ENCODE data around the gene NXPH3. TPM values are rescaled to one million over a fixed set of nuclear protein-coding genes. Genes with fewer than 3 reads are reported as not detected.

The NXPH3 gene
- total and polyA plus RNA-seq, 9 of the 15 experiments (the other 6 are each of a cell fraction or from before 2014, with no cell fraction given) = 0.04 to 0.27 (median 0.07) TPM; not detected in 2

GRCh38 chr17:49575679-49576087, at the start of gene NXPH3 (continued):
- no peak for TF ChIP-seq POLR2H (tag; IDR thresholded peaks at IDR 0.05; ENCODE audit: low read depth)
- peak; percentile 83 for TF ChIP-seq KLF13 (tag; IDR thresholded peaks at IDR 0.05; ENCODE audit: borderline replicate concordance, low read depth)
- no peak for TF ChIP-seq MBD2 (IDR thresholded peaks at IDR 0.05; ENCODE audit: borderline replicate concordance, low read depth)
- TF ChIP-seq PCBP2 (IDR thresholded peaks at IDR 0.05; ENCODE audit: low read depth, low read length, poor library complexity, severe bottlenecking) = no peak
- peak; percentile 50 for TF ChIP-seq DACH1 (IDR thresholded peaks at IDR 0.05; ENCODE audit: partially characterized antibody)
- TF ChIP-seq ZFP91 (CRISPR knock-in tag; IDR thresholded peaks at IDR 0.05) = no peak
- TF ChIP-seq BCL6 (CRISPR knock-in tag; IDR thresholded peaks at IDR 0.05) = no peak
- TF ChIP-seq HMGXB4 (CRISPR knock-in tag; IDR thresholded peaks at IDR 0.05) = 0 out of 2 replicates have a peak, but pooled peaks have one; percentile 47
- TF ChIP-seq TCFL5 (CRISPR knock-in tag; conservative IDR thresholded peaks at IDR 0.05) = no peak
- peak; percentile 25 for TF ChIP-seq CBFA2T3 (IDR thresholded peaks at IDR 0.05)
- no peak for TF ChIP-seq TAF9B (IDR thresholded peaks at IDR 0.05; ENCODE audit: partially characterized antibody)
- TF ChIP-seq ATF4 (CRISPR knock-in tag; IDR thresholded peaks at IDR 0.05) = no peak
- no peak for TF ChIP-seq HLTF (IDR thresholded peaks at IDR 0.05)
- peak; percentile 80; the same call in 1 of the 2 replicates for TF ChIP-seq TFAP4 (CRISPR knock-in tag; IDR thresholded peaks at IDR 0.05; ENCODE audit: borderline replicate concordance)
- TF ChIP-seq NONO (IDR thresholded peaks at IDR 0.05; ENCODE audit: low read depth in 2 of 2, low read length in 1 of 2) = peak in 1 of 2 experiments; percentile 68; a peak in 1 of 4 replicates
- TF ChIP-seq SIX5 (IDR thresholded peaks at IDR 0.05; ENCODE audit: borderline replicate concordance in 1 of 2, insufficient read depth in 1 of 2, low read depth in 1 of 2, low read length in 2 of 2) = no peak
- TF ChIP-seq BRD4 (IDR thresholded peaks at IDR 0.05) = no peak

All from K562 (cell line).